Adipocyte (in vitro differentiated cells): Measurements from ENCODE around the gene NPRL2.

Source experiments
- DNase-seq: peaks from one replicate; pipeline ENCODE4 v3.0.0-alpha.2; 2015; ENCODE audit warnings: low read depth
- H3K27me3 ChIP-seq: replicated peaks from 2 replicates; pipeline ENCODE4 v1.7.0; 2013; ENCODE audit warnings: mild to moderate bottlenecking, low read length, moderate library complexity; ENCODE audit not compliant: control insufficient read depth, insufficient read depth
- H3K36me3 ChIP-seq: 2 replicates; pipeline ENCODE4 v1.7.0; 2013; ENCODE audit warnings: low read length, mild to moderate bottlenecking, moderate library complexity; ENCODE audit not compliant: control insufficient read depth, insufficient read depth, severe bottlenecking
- H3K4me1 ChIP-seq: 2 replicates; pipeline ENCODE4 v1.7.0; 2013; ENCODE audit warnings: mild to moderate bottlenecking, low read length, moderate library complexity; ENCODE audit not compliant: control insufficient read depth, insufficient read depth
- H3K4me3 ChIP-seq: 2 replicates; pipeline ENCODE4 v1.7.0; 2013; ENCODE audit warnings: mild to moderate bottlenecking, low read length, moderate library complexity
- H3K9ac ChIP-seq: 2 replicates; pipeline ENCODE4 v1.7.0; 2013; ENCODE audit warnings: mild to moderate bottlenecking, low read length, moderate library complexity
- H3K9me3 ChIP-seq: 2 replicates; pipeline ENCODE4 v1.7.0; 2013; ENCODE audit warnings: mild to moderate bottlenecking, low read length, moderate library complexity; ENCODE audit not compliant: control insufficient read depth

NPRL2 gene

DNA sequence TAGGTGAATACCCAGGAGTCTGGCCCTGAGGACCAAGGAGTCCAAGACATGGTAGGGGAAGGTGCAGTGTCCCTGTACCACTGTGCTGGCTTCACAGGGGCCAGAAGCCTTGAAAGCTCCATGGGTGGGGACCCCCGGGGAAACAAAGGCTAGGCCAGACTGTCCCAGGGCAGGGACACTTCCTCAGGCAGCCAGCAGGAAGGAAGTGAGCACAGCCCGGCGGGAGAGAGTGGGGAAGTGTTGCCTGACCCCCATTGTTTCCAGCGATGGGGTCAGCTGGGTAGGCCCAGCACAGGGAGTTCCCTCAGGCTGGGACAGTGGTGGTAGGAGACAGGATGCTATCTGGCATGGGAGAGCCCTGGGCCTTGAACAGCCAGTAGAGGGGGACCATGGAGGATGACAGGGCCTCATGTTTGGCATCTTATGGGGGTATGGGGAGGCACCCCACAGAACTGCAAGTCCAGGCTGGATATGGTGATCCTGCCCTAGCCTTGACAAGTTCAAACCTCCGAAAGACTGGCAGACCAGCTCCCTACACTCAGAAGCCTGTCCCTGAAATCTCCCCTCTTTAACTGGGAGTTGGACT lies 26.9 kb downstream of the NPRL2 start:
- Histone ChIP-seq H3K27me3 (no peaks in the 10 kb centered on the region), H3K4me1 (peaks cover 30% of the 10 kb centered on the region), H3K9me3 (no peaks in the 10 kb centered on the region), H3K9ac (no peak overlapping the region), H3K4me3 (no peak overlapping the region), H3K36me3 (peaks cover 18% of the 10 kb centered on the region)
- no peak for DNase-seq

DNA sequence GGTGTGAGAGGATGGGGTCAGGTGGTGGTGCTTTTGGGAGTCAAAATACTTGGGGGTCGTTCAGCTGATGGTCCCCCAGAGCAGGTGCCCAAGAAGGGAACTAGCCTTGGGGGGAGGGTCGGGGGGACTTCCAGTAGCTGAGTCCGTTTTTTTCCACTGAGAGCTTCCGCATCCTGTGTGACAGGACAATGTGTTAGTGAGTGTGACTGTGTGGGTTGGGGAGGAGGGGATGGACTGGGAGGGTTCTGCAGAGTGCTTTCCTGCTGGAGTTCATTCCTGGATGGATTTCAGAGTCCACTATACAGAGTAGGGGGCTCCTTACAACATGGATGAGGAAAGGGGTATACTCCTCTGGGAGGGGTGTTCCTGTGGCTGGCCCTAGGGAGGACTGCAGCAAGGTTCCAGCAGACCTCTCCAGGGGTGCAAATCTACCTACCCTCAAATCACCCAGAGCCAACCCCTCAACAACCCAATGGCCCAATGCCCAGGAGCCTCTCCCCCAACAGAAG lies 27.4 kb downstream of the NPRL2 start:
- Histone ChIP-seq H3K27me3 (no peaks in the 10 kb centered on the region), H3K4me1 (peaks cover 25% of the 10 kb centered on the region), H3K36me3 (peaks cover 24% of the 10 kb centered on the region), H3K4me3 (no peak overlapping the region), H3K9me3 (no peaks in the 10 kb centered on the region), H3K9ac (no peak overlapping the region)
- DNase-seq: no peak

DNA sequence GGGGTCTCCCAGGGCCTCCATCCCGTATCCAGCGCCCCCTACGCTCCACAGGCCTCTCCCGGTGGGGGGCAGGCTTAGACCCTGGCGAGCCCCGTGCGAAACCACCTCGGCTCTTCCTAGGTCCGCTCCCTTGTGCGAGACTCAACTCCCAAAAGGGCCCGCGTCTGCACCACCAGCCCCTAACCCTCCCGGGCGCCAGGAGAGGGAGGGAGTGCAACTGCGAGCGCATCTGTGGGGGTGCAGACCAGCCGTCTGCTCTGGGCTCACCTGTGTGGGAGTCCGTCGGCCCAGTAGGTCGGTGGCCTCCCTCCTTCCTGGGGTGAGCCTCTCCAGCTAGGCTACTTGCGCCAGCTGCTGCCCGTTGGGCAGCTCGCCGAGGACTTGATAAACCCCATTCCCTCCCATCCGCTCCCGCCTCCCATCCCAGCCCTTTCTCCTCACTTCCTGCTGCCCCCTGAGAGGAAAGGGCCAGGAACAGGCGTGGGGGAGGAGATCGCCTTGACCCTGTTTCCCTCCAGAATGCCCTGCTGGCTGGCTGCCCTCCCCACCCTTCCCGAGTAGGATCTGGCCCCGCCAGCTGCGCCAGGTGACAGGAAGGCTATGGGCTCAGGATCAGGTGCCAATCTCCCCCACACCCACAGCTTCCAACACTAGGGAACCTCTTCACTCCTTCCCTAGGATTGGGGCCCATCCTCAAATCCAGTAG lies 28.0 kb downstream of the NPRL2 start, which contains the start of gene HYAL2:
Gene HYAL2, minus strand, starts transcription at position 360 of the 706 bp plus-strand sequence. CDS start 2,256 bp downstream, outside the sequence.
- DNase-seq: no peak
- Histone ChIP-seq H3K27me3 (no peaks in the 10 kb centered on the region), H3K9me3 (no peaks in the 10 kb centered on the region), H3K4me1 (peaks cover 24% of the 10 kb centered on the region), H3K36me3 (peaks cover 30% of the 10 kb centered on the region), H3K9ac (peak within 1 kb of the TSS; percentile 88), H3K4me3 (peak within 1 kb of the TSS; percentile 84)

DNA sequence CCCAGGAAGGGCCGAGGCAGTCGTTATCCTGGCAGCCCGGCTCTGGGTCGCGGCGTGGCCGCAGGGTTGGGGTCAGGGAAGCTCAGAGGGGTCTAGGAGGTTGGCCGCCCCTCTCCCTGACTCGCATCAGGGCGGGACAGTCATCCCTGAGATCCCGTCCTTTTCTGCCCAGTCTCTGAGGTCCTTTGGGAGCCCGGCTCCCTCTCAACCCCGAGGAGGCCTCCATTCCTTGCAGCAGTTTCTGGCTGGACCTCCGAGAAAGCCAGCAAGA lies 28.5 kb downstream of the NPRL2 start:
- Histone ChIP-seq H3K27me3 (no peaks in the 10 kb centered on the region), H3K9me3 (no peaks in the 10 kb centered on the region), H3K4me1 (peaks cover 19% of the 10 kb centered on the region), H3K4me3 (peak overlapping the region; percentile 84), H3K36me3 (peaks cover 34% of the 10 kb centered on the region), H3K9ac (peak overlapping the region; percentile 71)
- no peak for DNase-seq

DNA sequence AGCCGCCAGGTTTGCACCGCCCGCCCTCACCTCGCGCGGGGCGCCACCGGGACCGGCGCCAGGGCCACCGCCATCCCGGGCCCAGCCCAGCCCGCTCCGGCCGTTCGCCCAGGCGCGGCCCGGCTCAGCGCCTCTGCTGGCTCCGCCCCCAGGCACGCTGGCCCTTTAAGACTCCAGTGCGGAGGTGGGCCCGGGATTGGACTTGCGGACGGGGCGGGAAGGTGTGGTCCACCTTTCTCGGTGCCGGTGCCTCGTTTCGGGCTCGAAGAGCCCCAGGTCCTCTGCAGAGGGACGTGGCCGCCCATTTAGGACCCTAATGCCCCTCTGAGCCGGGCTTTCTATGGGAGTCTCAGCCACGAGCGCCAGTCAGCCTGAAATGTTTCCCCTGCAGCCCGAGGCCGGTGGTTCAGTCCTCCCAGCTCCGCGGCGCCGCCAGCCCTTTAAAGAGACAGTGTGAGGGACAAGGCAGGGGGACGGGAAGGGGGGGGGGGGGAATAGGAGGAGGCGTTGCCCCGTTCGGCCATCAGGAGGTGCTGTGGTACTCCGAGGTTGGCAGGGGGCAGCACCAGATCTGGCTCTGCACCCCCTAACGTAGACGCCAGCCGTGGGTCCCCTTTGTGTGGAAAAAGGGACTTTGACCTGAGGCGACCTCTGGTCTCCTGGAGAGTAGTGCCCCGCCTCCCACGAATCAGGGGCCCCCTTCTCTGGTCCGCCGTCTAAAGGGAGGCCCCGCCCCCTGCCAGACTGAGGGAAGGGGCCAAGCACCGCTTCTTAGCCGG lies 29.1 kb downstream of the NPRL2 start:
- peaks cover 34% of the 10 kb centered on the region for H3K36me3 ChIP-seq
- peak; percentile 96 for DNase-seq

DNA sequence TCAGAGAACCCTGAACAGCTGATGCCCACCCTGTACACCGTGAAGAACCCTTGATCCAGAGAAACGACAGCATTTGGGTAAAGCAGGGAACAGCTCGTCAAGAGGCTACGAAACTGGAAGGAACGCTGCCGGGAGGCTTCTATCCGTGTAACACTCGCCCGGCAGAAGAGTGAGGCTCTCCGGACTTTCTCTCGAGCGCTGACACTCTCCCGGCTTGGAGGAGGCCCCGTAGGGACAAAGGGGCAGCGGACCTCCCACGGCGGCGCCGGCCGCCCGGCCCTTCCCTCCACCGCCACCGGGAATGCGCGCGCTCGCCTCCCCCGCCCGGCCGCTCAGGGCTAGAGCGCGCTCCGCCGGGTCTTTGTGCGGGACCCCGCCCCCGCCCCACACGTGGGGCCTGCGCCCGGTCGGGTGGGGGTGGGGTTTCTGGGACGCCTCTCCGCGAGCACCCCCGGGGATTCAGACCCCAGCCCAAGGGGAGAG lies 29.7 kb downstream of the NPRL2 start:
- DNase-seq: peak; percentile 94
- Histone ChIP-seq H3K27me3 (no peaks in the 10 kb centered on the region), H3K4me1 (peaks cover 16% of the 10 kb centered on the region), H3K36me3 (peaks cover 33% of the 10 kb centered on the region), H3K9me3 (no peaks in the 10 kb centered on the region), H3K4me3 (peak overlapping the region; percentile 84), H3K9ac (peak overlapping the region; percentile 88)

More for the DNA sequence above, 29.1 kb downstream of the NPRL2 start:
- Histone ChIP-seq H3K27me3 (no peaks in the 10 kb centered on the region), H3K9me3 (no peaks in the 10 kb centered on the region), H3K9ac (peak overlapping the region; percentile 88), H3K4me3 (peak overlapping the region; percentile 84), H3K4me1 (peaks cover 16% of the 10 kb centered on the region)

DNA sequence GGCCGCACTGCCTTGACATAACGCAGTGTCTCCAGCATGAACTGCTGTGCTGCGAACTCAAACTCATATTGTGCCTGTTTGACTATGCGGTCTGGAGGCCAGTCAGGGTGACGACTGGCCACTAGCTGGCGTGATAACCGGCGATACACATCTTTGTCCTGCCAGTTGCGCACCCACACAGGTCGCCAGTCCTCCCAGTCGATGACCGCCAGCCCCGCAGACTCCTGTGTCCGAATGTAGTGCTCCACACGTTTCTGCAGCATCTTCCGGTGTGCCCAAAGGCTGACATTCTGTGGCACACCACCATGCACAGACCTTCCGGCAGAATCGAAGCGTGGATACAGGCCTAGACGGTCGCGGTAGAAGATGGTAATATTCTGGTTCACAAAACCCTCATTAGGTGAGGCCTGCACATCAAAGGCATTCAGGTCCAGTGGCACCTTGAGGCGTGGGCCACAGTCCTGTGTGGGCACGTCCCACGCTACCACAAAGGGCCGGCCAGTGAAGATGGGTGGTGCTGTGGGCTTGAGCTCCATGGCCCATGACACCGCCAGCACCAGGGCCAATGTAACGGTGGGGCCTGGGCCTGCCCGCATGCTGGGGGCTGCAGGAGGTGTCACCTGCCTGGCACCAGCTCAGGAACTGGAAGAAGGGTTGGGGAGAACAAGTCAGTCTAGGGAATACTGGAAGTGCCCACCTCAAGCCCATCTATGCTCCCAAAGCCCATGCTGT lies 30.5 kb downstream of the NPRL2 start:
- Histone ChIP-seq H3K36me3 (peaks cover 28% of the 10 kb centered on the region), H3K4me3 (peak overlapping the region; percentile 84), H3K9ac (peak overlapping the region; percentile 88), H3K4me1 (peaks cover 16% of the 10 kb centered on the region), H3K9me3 (no peaks in the 10 kb centered on the region), H3K27me3 (no peaks in the 10 kb centered on the region)
- no peak for DNase-seq

DNA sequence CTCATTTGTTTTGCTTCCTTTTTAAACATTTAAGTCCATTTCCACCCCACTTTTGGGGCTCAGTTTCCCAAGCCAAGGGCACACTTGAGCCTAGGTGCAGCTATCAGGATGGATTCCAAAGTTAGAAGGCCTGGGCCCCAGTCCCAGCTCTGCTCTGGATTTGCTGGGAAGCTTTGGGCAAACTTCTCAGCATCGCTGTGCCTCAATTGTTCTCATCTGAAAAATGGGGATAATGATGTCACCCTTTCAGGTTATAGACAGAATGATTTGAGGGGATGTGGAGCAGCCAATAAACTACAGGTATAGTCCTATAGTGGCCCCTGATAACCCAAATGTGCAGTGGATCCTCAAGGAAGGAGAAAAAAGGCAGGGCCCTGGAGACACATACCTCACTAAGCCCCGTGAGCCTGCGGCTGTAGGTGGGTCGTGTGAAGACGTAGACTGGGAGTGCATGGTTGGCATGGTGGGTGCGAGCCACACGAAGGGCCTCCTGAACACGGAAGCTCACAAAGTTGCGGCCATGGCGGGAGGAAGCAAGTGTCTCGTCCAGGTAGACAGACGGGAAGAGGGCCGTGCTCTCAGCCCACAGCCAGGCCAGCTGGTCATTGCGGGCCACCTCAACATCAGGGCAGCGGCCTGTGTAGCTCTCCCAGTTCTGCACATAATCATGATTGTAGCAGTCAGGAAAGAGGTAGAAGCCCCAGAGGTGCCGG lies 31.2 kb downstream of the NPRL2 start:
- no peaks in the 10 kb centered on the region for H3K9me3 ChIP-seq
- no peak overlapping the region for H3K9ac ChIP-seq
- no peak overlapping the region for H3K4me3 ChIP-seq
- peaks cover 19% of the 10 kb centered on the region for H3K4me1 ChIP-seq
- no peaks in the 10 kb centered on the region for H3K27me3 ChIP-seq
- H3K36me3 ChIP-seq: peaks cover 28% of the 10 kb centered on the region
- no peak for DNase-seq

DNA sequence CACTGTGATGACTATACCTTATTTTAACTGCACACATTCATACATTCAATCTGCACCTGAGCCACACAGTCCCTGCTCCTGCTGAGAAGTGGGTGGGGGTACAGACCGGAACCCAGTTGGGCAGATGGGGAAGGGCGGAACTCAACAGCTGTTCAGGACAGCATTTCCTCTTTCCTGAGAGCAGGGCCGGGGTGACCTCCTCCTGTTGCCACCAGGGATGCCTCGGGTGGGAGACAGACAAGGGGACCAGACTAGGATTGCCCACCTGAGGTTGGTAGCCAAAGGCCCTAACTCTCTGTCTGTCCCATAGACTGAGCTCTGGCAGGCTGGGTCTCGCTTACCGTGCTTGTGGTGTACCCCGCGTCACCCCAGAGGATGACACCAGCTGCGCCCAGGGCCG lies 32.0 kb downstream of the NPRL2 start:
- H3K9ac ChIP-seq: no peak overlapping the region
- no peak overlapping the region for H3K4me3 ChIP-seq
- H3K4me1 ChIP-seq: peaks cover 26% of the 10 kb centered on the region
- H3K27me3 ChIP-seq: no peaks in the 10 kb centered on the region
- peaks cover 28% of the 10 kb centered on the region for H3K36me3 ChIP-seq
- no peak for DNase-seq
- no peaks in the 10 kb centered on the region for H3K9me3 ChIP-seq

DNA sequence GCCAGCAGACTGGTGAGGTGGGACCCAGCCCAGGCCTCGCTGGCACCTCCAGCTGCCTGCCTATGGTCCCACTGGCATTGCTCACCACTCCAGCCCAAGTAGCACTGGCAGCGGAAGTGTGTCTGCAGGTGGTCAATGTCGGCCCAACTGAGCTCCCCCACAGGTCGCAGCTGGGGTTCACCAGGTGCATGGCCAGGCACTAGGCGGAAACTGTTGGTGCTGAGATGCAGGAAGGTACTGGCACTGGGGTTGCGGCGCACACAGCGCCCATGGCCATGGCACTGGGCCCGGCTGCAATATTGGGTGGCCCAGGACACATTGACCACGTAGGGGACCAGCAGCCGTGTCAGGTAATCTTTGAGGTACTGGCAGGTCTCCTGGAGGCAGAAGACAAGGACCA lies 32.4 kb downstream of the NPRL2 start:
- no peak for DNase-seq
- H3K27me3 ChIP-seq: no peaks in the 10 kb centered on the region
- no peak overlapping the region for H3K9ac ChIP-seq
- H3K36me3 ChIP-seq: peaks cover 28% of the 10 kb centered on the region
- peaks cover 31% of the 10 kb centered on the region for H3K4me1 ChIP-seq
- H3K9me3 ChIP-seq: no peaks in the 10 kb centered on the region
- H3K4me3 ChIP-seq: no peak overlapping the region
